HG03521 (cell line): Measurements from ENCODE around the gene RNF208.
A peak's percentile ranks its signal among the peaks of the same experiment; 100 is the strongest.
"Not testable (repeated sequence)": the region's sequence is repeated elsewhere in the genome, so short reads cannot be mapped to it uniquely, and the experiment has no call there.

Experiments
- ATAC-seq: cut with Tn5 transposase; IDR thresholded peaks from one replicate; pipeline ENCODE4 v1.9.1; 2021; ENCODE audit warnings: mild to moderate bottlenecking, moderate library complexity; ENCODE audit not compliant: unreplicated experiment

Gene RNF208

GRCh38 chr9:137240318-137240840, 18.3 kb upstream of the RNF208 start:
- peak; percentile 21 for ATAC-seq

- not testable (repeated sequence) for ATAC-seq
Observed at GRCh38 chr9:137239541-137240200, 17.6 kb upstream of the RNF208 start.

GRCh38 chr9:137237759-137238726, 16.0 kb upstream of the RNF208 start:
- ATAC-seq: no peak

GRCh38 chr9:137236936-137237421, 14.9 kb upstream of the RNF208 start:
- no peak for ATAC-seq

GRCh38 chr9:137236238-137236935, 14.3 kb upstream of the RNF208 start:
- ATAC-seq: no peak

GRCh38 chr9:137235424-137236237, 13.6 kb upstream of the RNF208 start:
- ATAC-seq: no peak

GRCh38 chr9:137234758-137235423, 12.9 kb upstream of the RNF208 start:
- ATAC-seq: no peak

- ATAC-seq: no peak
Observed at GRCh38 chr9:137234055-137234697, 12.1 kb upstream of the RNF208 start.

GRCh38 chr9:137233143-137233980, 11.3 kb upstream of the RNF208 start:
- ATAC-seq: no peak

GRCh38 chr9:137232510-137232909, 10.5 kb upstream of the RNF208 start:
- ATAC-seq: no peak

GRCh38 chr9:137232101-137232500, 10.1 kb upstream of the RNF208 start:
- ATAC-seq: no peak

- ATAC-seq: no peak
Observed at GRCh38 chr9:137231372-137232039, 9.5 kb upstream of the RNF208 start.

- no peak for ATAC-seq
Observed at GRCh38 chr9:137230705-137231371, 8.8 kb upstream of the RNF208 start, which contains the start of gene SLC34A3. SLC34A3 (plus strand) TSS chr9:137230901; CDS start chr9:137231703, 802 bp downstream.

- no peak for ATAC-seq
Observed at GRCh38 chr9:137229903-137230704, 8.1 kb upstream of the RNF208 start.

GRCh38 chr9:137228968-137229896, 7.2 kb upstream of the RNF208 start:
- no peak for ATAC-seq
